Parathyroid adenoma (tissue), 2 donors: Measurements from ENCODE around the gene SERTAD2.

ENCODE experiments used
- H2AFZ ChIP-seq: fragments of 300-600 bp; sonication (generic); one replicate; pipeline ENCODE4 v1.7.0; 2017; ENCODE audit warnings: antibody characterized with exemption, mild to moderate bottlenecking
- H3K27ac ChIP-seq: fragments of 300-600 bp; sonication (generic); one replicate; pipeline ENCODE4 v1.7.0; 2017
- H3K27me3 ChIP-seq: fragments of 300-600 bp; sonication (generic); one replicate; pipeline ENCODE4 v1.7.0; 2017; ENCODE audit warnings: low read length; ENCODE audit not compliant: control insufficient read depth, insufficient read depth
- H3K36me3 ChIP-seq: fragments of 300-600 bp; sonication (generic); one replicate; pipeline ENCODE4 v1.7.0; 2017; ENCODE audit warnings: low read length; ENCODE audit not compliant: control insufficient read depth, insufficient read depth
- H3K4me1 ChIP-seq: fragments of 300-600 bp; sonication (generic); one replicate; pipeline ENCODE4 v1.7.0; 2017; ENCODE audit warnings: control low read depth
- H3K4me2 ChIP-seq: fragments of 300-600 bp; sonication (generic); one replicate; pipeline ENCODE4 v1.7.0; 2017; ENCODE audit warnings: low read length
- H3K4me3 ChIP-seq: fragments of 300-600 bp; sonication (generic); one replicate; pipeline ENCODE4 v1.7.0; 2017; ENCODE audit warnings: low read depth, low read length
- H3K79me2 ChIP-seq: fragments of 300-600 bp; sonication (generic); one replicate; pipeline ENCODE4 v1.7.0; 2017; ENCODE audit warnings: control low read depth
- H3K9ac ChIP-seq: fragments of 300-600 bp; sonication (generic); one replicate; pipeline ENCODE4 v1.7.0; 2017; ENCODE audit warnings: mild to moderate bottlenecking
- H3K9me3 ChIP-seq: fragments of 300-600 bp; sonication (generic); one replicate; pipeline ENCODE4 v1.7.0; 2017; ENCODE audit warnings: low read length; ENCODE audit not compliant: control insufficient read depth
- TF ChIP-seq, protein P1 (sequence below): fragments of 300-600 bp; sonication (generic); IDR thresholded peaks from one replicate; pipeline ENCODE4 v1.7.0; 2017; ENCODE audit warnings: antibody characterized with exemption, mild to moderate bottlenecking
- donor health status: primary hyperparathyroidism.

SERTAD2 gene

DNA sequence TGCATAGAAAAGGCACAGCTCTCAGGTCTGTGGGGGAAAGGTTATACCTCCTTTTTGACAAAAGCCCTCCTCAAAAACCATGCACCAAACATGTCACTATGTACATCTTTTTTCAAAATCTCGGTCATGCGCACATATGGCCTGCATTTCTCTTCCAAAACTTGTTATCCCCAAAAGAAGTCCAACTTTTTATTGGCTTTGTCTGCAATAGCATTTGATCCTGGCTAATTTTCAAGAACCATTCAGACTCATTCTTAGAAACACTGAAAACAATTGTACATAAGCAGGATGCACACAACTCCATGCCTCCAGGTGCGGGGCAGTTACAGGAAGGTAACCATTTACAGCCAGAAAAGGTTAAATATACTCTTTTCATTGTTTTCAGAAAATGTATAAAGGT is 21.9 kb downstream of the SERTAD2 start:
- Histone ChIP-seq H3K4me3 (no peak overlapping the region), H3K9me3 (no peaks in the 10 kb centered on the region), H3K9ac (no peak overlapping the region), H3K79me2 (peaks cover 5% of the 10 kb centered on the region), H2AFZ (no peak overlapping the region), H3K4me1 (no peaks in the 10 kb centered on the region), H3K4me2 (no peak overlapping the region), H3K36me3 (no peaks in the 10 kb centered on the region), H3K27me3 (no peaks in the 10 kb centered on the region), H3K27ac (no peak overlapping the region)
- TF ChIP-seq, protein P1, sequence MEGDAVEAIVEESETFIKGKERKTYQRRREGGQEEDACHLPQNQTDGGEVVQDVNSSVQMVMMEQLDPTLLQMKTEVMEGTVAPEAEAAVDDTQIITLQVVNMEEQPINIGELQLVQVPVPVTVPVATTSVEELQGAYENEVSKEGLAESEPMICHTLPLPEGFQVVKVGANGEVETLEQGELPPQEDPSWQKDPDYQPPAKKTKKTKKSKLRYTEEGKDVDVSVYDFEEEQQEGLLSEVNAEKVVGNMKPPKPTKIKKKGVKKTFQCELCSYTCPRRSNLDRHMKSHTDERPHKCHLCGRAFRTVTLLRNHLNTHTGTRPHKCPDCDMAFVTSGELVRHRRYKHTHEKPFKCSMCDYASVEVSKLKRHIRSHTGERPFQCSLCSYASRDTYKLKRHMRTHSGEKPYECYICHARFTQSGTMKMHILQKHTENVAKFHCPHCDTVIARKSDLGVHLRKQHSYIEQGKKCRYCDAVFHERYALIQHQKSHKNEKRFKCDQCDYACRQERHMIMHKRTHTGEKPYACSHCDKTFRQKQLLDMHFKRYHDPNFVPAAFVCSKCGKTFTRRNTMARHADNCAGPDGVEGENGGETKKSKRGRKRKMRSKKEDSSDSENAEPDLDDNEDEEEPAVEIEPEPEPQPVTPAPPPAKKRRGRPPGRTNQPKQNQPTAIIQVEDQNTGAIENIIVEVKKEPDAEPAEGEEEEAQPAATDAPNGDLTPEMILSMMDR, result no peak

DNA sequence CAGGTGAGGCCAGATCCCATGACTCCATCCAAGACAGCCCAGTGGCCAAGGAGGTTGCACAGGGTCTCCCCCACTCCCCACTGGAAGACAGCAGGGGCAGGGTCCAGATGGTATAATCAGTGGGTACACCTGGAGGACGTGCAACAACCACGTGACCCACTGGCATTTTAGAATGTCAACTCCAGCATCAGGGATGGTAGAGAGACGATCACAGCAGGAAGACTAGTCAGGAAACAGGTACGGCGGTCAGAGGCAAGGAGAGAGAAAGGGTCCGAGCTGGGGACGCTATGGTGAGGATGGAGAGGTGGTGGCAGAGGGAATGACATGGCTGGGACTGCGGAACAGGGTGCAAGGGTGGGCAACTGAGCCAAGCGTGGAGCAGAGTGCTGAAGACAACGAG is 23.0 kb downstream of the SERTAD2 start:
- no peaks in the 10 kb centered on the region for H3K4me1 ChIP-seq
- H3K27ac ChIP-seq, result no peak overlapping the region
- no peak overlapping the region for H2AFZ ChIP-seq
- no peaks in the 10 kb centered on the region for H3K27me3 ChIP-seq
- TF ChIP-seq, protein P1, result no peak
- H3K4me3 ChIP-seq, result no peak overlapping the region
- no peaks in the 10 kb centered on the region for H3K79me2 ChIP-seq
- H3K36me3 ChIP-seq, result no peaks in the 10 kb centered on the region
- H3K4me2 ChIP-seq, result no peak overlapping the region
- H3K9ac ChIP-seq, result no peak overlapping the region
- H3K9me3 ChIP-seq, result no peaks in the 10 kb centered on the region

DNA sequence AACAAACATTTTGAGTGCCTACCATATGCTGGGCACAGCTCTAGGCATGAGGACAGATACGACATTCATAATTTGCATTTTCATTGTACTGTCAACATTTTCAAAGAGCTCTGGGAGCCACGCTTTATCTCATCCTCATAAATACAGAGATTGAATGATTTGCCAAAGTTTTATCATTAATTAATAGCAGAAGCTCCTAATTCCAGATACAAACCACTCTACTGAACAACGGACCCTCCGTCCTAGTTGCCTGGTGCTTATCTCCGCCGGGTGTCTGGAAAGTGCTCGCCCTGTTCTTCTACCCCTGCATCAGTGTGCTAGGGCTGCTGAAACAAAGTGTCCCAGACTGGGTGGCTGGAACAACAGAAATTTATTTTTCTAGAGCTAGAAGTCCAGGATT is 23.8 kb downstream of the SERTAD2 start:
- Histone ChIP-seq H3K9ac (no peak overlapping the region), H3K4me1 (no peaks in the 10 kb centered on the region), H3K79me2 (no peaks in the 10 kb centered on the region), H3K27ac (no peak overlapping the region), H2AFZ (no peak overlapping the region), H3K4me3 (no peak overlapping the region), H3K27me3 (no peaks in the 10 kb centered on the region), H3K4me2 (no peak overlapping the region), H3K36me3 (no peaks in the 10 kb centered on the region), H3K9me3 (no peaks in the 10 kb centered on the region)
- TF ChIP-seq, protein P1, result no peak

DNA sequence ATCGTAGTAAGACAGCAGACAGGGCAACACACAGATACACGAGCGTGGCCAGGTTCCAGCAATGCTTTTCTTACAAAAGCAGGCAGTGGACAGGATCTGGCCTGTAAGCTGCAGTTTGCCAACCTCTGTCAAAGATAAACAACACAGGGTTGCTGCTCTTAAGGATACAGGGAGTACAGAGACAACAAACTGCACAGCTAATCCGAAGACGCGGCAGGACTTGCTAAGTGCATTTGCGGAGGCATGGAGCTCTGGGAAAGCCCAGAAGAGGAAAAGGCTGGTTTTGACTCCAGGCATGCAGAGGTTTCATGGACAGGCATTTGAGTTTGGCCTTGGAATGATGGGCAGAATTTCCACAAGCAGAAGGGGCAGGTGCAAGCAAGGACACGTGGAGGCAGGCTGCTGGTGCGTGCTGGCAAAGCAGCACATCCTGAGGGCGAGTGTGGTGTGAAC is 24.4 kb downstream of the SERTAD2 start:
- no peaks in the 10 kb centered on the region for H3K79me2 ChIP-seq
- no peak overlapping the region for H2AFZ ChIP-seq
- no peaks in the 10 kb centered on the region for H3K4me1 ChIP-seq
- no peaks in the 10 kb centered on the region for H3K27me3 ChIP-seq
- H3K4me2 ChIP-seq, result no peak overlapping the region
- no peak overlapping the region for H3K27ac ChIP-seq
- no peaks in the 10 kb centered on the region for H3K9me3 ChIP-seq
- TF ChIP-seq, protein P1, result no peak
- no peak overlapping the region for H3K9ac ChIP-seq
- no peaks in the 10 kb centered on the region for H3K36me3 ChIP-seq
- no peak overlapping the region for H3K4me3 ChIP-seq
